ENCODE results near the gene NSFL1C. TPM values are rescaled to one million over a fixed set of nuclear protein-coding genes. Genes with fewer than 3 reads are reported as not detected.

The NSFL1C gene
- total RNA-seq, 1 experiment from 2014 or later, result 31.1 TPM

DNA sequence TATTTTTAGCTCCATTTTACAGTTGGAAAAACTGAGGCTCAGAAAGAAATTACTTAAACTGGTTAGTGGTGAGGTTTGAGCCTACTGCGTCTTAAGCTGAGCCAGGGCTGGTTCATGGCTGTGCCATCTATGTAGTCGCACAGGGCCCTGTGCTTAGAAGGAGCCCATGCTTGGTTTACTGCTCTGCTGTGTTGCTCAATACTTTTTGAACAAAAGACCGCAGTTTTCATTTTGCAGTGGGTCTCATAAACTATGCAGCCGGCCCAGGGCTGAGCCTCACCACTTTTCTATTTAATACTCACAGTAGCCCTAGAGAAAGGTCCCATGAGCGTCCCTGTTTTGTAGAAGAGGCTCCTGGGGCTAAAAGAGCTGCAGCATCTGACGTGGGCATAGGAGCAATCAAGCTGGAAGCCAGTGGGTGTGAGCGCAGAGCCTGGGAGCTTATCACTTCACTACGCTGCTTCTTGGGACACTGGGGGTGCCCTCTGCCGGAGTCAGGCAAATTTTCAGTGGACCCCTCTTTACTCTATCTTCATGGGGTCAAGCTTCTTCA, 24.1 kb upstream of the NSFL1C start:
- in situ Hi-C loops (cut with HindIII; ENCODE audit: low pct_unique_long_range_greater_than_20kb, low sequenced_read_pairs), result no loop called here
- no peak for DNase-seq (ENCODE audit: low read depth, low spot score)

DNA sequence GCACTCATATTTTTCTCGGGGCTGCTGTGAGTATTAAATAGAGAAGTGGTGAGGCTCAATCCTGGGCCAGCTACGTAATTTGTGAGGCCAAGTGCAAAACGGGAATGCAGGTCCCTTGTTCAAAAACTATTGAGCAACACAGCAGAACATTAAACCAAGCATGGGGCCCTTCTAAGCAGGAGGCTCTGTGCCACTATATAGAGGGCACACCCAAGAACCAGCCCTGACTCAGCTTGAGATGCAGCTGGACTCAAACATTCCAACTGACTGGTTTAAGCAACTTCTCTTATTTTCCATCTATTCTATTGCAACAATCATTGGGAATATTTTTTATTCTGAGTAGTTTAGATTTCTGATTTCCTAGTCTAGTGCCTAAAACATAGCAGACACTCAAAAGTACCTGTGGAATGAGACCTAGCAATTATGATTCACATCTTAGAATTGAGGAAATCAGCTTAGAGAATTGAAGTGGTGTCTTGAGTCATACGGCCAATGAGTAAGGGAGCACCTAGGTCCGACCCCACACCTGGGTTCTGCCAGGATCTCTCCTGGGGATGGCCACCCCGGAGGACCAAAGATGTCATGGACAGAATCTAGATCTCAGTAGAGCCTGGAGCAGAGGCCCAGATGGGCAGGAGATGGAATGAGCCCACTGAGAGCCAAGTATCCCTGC, 23.3 kb upstream of the NSFL1C start:
- in situ Hi-C loops (cut with HindIII; ENCODE audit: low pct_unique_long_range_greater_than_20kb, low sequenced_read_pairs), result no loop called here
- no peak for DNase-seq (ENCODE audit: low read depth, low spot score)

DNA sequence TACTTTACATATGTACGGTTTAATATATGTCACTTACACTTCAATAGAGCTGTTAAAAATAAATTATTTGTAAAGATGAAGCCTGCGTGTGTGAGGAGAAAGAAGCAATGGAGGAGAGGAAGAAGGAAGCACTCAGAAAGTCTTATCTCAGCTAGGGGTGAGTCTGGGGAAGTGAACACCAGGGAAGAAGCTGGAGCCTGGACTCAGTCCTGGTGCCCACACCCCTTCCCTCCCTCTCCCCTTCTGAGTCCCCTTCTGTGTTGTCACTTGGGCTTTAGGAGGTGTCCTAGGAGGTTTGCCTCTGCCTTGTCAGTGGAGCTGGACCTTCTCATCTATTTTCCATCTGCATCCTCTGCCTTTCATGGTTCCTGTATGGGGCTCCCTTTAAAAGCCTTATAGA, 22.7 kb upstream of the NSFL1C start:
- no peak for DNase-seq (ENCODE audit: low read depth, low spot score)
- in situ Hi-C loops (cut with HindIII; ENCODE audit: low pct_unique_long_range_greater_than_20kb, low sequenced_read_pairs), result no loop called here

DNA sequence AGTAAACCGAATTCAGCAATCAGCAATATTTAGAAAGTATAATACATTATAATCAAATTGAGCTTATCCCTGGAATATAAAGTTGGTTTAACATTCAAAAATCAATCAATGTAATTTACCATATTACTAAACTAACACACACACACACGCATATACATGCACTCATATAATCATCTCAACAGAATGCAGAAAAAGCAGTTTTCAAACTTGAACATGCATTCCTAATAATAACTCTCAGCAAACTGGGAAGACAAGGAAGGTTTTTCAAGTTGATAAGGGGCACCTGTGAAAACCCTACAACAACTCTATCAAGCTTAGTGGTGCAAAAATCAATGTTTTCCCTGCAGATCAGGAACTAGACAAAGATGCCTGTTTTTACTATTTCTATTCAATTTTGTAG, 19.9 kb upstream of the NSFL1C start:
- no peak for DNase-seq (ENCODE audit: low read depth, low spot score)
- in situ Hi-C loops (cut with HindIII; ENCODE audit: low pct_unique_long_range_greater_than_20kb, low sequenced_read_pairs), result no loop called here

DNA sequence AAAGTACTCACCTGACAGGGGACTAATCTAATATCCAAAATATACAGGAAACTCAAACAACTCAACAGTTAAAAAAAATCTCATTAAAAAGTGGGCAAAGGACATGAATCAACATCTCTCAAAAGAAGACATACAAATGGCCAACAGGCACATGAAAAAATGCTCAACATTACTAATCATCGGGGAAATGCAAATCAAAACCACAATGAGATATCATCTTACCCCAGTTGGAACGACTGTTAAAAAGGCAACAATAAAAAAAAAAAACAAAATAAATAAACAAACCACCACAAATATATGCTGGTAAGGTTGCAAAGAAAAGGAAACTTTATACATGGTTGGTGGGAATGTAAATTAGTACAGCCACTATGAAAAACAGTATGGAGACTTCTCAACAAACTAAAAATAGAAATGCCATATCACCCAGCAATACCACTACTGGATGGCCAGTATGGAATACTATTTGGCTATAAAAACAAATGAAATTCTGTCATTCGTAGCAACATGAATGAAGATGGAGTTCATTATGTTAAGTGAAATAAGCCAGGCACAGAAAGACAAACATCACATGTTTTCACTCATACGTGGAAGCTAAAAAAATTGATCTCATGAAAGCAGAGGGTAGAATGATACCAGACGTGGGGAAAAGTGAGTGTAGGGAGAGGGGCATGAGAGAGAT, 17.9 kb upstream of the NSFL1C start:
- in situ Hi-C loops (cut with HindIII; ENCODE audit: low pct_unique_long_range_greater_than_20kb, low sequenced_read_pairs), result no loop called here
- no peak for DNase-seq (ENCODE audit: low read depth, low spot score)

DNA sequence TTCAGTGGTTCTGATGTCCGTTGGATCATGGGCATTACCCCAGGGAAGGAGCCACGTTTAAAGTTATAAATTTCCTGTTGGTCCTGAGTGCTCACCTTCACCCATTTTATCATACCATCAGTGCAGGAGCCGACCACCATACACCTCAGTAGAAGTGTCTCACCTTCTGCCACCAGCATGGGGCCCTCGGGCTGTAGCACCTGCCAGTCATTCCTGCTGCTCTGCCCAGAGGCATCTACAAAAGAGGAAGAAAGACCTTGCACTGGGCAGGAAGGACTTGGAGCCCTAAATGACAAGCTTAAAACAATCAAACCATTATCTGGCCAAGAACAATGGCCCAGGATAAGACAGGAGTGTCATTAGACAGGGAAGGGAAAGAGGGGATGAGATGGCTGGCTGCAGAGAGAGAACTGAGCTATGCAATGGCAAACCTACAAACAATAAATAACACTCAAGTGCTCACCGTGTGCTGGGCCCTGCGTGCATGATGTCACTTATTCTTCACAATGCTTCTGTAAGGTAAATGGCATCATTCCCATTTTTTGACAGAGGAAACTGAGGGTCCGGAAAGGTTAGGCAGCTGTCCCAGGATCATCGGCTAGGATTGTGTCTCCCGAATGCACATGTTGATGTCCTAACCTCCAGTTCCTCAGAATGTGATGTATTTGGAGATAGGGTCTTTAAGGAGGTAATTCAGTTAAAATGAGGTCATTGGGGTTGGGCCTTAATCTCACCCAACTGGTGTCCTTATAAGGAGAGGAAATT, 13.4 kb upstream of the NSFL1C start:
- no peak for DNase-seq (ENCODE audit: low read depth, low spot score)
- in situ Hi-C loops (cut with HindIII; ENCODE audit: low pct_unique_long_range_greater_than_20kb, low sequenced_read_pairs), result no loop called here

DNA sequence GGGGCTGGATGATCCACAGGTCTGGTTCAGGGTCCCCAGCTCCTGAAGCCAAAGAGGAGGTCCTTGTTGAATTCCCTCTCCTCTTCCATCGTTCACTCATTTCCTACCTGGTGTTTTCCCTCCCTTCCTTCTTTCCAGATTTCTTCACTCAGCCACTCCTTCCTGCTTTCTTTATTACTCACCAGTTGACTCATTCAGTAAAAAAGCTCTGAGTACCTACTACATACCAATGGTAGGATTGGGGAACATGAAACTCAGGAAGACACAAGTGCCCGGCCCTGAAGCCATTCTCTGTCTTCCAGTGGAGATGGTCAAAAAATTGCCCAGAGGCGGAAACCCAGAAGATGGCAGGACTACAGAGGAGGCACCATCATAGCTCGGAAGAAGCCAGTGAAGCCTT, 11.9 kb upstream of the NSFL1C start:
- DNase-seq (ENCODE audit: low read depth, low spot score), result no peak
- in situ Hi-C loops (cut with HindIII; ENCODE audit: low pct_unique_long_range_greater_than_20kb, low sequenced_read_pairs), result no loop called here

DNA sequence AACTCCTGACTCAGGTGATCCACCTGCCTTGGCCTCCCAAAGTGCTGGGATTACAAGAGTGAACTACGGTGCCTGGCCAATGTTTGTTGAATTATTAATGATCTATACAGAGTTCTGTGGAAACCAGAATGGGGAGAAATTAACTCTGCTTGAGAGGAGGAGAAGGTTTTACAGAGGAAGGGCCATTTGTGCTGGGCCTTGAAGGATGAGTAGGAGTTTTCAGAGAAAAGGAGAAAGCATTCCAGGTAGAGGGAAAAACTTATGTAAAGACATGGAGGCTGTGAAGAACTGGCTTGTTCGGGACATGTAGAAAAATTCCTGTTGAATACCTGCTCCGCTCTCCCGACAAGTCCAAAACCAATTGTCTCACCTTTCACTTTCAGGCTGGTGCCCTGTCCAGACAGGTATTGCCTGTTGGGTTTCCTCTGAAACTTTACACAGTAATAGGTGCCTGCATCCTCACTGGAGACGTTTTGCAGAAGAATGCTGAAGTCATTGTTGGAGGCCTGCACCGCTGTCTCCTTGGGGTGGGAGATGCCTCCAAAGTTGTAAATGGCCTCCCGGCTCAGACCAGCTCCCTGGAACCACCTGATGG, 11.3 kb upstream of the NSFL1C start:
- DNase-seq (ENCODE audit: low read depth, low spot score), result no peak
- in situ Hi-C loops (cut with HindIII; ENCODE audit: low pct_unique_long_range_greater_than_20kb, low sequenced_read_pairs), result no loop called here

DNA sequence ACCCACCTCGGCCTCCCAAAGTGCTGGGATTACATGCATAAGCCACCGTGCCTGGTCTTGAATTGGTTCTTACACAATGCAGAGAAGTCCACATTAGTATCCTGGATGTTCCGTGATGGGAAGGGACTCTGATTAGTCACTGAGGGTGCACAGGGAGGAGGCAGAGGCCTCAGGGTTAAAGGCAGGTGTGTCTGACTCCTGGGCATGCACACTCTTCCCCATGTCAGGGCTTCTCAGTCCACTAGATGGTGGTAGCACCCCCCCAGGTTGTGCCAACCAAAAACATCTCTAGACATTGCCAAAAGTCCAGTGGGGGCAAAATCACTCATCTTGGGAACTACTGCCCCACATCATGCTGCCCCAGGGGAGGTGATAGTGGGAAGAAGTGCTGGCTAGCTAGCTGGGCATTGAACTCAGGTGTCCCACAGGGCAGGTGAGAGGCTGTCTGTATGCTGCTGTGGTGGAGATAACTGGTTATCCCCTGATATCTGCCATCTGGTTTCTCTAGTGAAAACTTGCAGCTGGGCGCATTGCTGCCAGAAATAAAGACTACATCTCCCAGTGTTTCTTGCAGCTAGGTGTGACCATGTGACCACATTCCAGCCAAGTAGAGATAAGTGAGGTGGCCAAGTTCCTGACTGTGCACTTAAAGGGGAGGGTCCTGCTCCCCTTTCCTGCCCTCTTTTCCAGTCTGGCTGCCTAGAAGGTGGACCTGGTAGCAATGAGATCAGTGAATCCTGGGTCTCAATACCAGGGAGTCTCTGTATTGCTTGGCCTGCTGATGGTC, 8.4 kb upstream of the NSFL1C start:
- peak; percentile 20 for DNase-seq (ENCODE audit: low read depth, low spot score)
- in situ Hi-C loops (cut with HindIII; ENCODE audit: low pct_unique_long_range_greater_than_20kb, low sequenced_read_pairs), result no loop called here

DNA sequence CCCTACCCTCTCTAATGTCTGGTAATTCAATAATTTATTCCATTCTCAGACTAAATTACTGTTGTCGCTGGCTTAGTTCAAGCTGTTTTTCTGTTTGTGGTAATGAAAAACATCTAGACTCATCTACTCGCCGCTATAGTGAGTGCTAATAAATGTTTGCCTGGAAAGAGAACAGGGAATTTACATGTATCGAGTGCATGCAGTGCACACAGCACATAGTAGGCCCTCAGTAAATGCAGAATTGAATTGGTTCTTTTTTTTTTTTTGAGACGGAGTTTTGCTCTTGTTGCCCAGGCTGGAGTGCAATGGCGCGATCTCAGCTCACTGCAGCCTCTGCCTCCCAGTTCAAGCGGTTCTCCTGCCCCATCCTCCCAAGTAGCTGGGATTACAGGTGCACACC, 7.7 kb upstream of the NSFL1C start:
- in situ Hi-C loops (cut with HindIII; ENCODE audit: low pct_unique_long_range_greater_than_20kb, low sequenced_read_pairs), result no loop called here
- no peak for DNase-seq (ENCODE audit: low read depth, low spot score)

DNA sequence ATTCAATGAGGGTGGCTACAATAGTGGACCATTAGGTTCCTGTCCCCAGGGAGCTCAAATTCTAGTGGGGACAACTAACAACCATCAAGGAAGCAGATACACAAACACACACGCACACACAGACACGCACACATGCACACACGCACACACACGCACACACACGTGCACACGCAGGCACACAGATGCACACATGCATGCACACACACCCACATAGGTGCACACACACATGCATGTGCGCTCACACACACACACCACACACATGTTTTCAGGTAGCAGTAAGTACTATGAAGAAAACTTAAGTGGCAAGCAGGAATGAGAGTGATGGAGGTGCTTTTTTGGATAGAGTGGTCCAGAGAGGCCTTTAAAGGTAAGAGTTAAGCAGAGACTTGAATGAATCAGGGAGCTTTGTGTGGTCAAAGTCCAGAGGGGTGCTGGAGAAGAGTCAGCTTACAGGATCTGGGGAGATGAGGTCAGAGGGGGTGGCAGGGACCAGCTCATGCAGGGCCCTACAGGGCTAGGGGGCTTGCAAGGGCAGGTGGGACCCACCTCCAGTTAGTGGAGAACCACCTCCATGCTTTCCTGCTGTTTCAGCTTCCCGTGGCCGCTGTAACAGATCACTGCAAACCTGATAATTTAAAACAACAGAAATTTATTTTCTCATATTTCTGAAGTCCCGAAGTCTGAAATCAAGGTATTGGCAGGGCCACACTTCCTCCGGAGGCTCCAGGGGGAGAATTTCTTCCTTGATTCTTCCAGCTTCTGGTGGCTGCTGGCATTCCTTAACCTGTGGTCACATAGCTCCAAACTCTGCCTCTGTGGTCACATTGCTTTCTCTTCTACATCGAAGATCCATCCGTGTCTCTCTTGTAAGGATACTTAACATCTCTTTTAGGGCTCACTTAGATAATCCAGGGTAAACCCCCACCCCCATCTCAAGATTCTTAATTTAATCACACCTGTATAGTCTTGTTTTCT, 6.9 kb upstream of the NSFL1C start:
- no peak for DNase-seq (ENCODE audit: low read depth, low spot score)
- in situ Hi-C loops (cut with HindIII; ENCODE audit: low pct_unique_long_range_greater_than_20kb, low sequenced_read_pairs), result no loop called here

DNA sequence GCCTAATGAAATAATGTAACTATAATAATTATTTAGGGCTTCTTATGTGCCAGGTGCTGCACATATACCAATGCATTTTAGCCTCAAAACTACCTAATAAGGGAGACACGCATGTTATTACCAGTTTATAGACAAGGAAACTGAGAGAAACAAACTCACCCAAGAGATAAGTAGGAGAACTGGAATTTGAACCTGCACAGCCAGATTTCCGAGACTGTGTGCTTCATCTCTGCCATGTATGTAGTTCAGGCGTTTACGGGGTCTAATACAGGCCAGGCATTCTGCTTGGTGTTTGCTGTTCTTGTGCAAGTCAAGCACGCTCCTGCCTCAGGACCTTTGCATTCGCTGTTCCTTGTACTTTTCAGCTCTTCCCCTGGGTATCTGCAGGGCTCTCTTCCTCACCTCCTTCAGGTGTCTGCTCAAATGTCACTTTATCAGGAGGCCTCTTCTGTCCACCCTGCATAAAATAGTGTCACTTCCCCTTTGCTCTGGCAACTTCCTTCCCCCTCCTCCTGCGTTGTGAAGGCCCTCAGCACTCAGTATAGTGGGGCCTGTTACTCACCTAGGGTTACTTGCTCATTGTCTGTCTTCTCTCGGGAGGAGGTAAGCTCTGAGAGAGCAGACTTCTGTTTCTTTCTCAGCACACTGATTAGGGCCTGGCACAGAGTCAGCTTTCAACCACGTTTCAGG, 6.1 kb upstream of the NSFL1C start:
- no peak for DNase-seq (ENCODE audit: low read depth, low spot score)
- in situ Hi-C loops (cut with HindIII; ENCODE audit: low pct_unique_long_range_greater_than_20kb, low sequenced_read_pairs), result no loop called here

DNA sequence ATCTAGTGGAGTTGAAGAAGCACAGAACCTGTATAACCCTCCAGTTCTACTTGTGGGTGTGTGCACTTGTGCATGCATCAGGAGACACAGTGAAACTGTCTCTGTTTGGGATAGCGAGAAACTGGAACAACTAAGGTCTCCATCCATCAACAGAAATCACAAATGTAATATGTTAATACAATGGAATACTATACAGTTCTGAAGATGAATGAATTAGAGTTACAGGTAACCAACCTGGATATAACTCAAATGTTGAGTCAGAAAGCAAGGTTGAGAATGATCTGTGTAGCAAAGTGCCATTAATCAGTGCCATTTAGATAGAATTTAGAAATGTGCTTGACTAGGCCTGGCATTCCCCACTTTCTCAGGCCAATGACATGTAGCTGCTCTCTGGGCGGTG, 4.6 kb upstream of the NSFL1C start:
- in situ Hi-C loops (cut with HindIII; ENCODE audit: low pct_unique_long_range_greater_than_20kb, low sequenced_read_pairs), result no loop called here
- no peak for DNase-seq (ENCODE audit: low read depth, low spot score)

DNA sequence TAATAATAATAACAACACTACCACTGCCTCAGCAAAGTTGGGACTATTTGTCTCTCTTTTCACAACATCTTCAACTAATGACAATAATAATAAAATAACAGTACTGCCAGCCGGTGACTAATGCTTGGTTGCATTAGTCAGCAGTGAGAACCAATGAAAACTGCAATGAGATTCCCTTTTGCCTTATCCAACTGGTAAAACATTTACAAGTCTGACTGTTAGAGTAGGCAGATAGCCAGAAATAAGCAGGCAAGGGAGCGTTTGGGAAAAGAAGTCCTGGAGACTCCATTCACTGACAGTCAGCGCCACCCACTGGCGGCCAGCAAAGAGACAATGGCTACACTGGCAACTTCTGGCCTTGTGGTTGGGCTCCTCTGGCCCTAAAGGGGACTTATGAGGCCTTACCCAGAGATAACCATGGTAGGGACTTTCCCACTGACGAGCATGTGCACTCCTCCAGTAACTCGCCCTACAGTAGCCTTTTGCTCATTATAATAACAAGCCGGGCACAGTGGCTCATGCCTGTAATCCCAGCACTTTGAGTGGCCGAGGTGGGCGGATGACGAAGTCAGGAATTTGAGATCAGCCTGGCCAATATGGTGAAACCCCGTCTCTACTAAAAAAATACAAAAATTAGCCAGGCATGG, 3.4 kb upstream of the NSFL1C start:
- in situ Hi-C loops (cut with HindIII; ENCODE audit: low pct_unique_long_range_greater_than_20kb, low sequenced_read_pairs), result no loop called here
- DNase-seq (ENCODE audit: low read depth, low spot score), result peak; percentile 93

DNA sequence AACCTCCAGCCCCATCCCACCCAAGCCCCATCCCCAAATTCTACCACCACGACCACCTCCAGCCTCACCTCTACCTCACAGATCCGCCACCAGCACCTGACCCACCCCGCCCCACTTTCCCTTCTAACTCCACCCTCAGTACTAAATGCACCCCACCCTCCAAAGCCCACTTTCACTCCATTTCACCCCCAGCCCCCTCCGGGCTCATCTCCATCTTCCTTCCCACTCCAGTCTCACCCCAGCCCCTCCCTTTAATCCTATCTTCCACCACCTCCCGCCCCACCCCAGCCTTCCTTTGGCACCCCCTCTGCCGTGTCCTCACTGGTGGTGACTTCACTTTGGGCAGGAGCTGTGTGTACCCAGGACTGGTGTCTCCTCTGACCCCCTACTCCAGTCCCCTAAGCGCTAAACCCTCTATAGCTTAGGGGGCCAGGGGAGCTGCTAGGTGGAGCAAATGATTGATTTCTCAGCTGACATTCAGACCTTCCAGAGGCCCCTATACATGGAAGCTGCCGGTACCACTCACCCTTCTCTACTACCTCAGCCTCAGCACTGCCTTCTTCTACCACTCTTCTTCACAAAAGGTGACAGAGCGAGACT, 2.8 kb upstream of the NSFL1C start:
- DNase-seq (ENCODE audit: low read depth, low spot score), result no peak
- in situ Hi-C loops (cut with HindIII; ENCODE audit: low pct_unique_long_range_greater_than_20kb, low sequenced_read_pairs), result no loop called here
